ENCODE results near the gene GJD3. TPM values are rescaled to one million over a fixed set of nuclear protein-coding genes. Genes with fewer than 3 reads are reported as not detected.
A peak's percentile ranks its signal among the peaks of the same experiment; 100 is the strongest.

GJD3 gene
- total RNA-seq, 4 donors from 2014 or later, result 1.6 to 3.4 (median 1.7) TPM

DNA sequence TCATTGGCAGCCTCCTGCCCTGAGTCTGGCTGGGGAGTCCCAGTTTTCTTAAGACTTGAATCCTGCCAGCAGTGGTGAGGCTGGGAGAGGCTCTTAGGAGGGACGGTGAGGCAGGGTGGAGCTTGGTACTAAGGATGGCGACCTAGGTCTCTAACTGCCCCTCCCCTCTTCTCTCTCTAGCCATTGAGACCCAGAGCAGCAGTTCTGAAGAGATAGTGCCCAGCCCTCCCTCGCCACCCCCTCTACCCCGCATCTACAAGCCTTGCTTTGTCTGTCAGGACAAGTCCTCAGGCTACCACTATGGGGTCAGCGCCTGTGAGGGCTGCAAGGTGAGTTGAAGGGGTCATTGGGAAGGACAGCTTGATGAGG lies 16.4 kb downstream of the GJD3 start:
- H3K27me3 ChIP-seq, result no peaks in the 10 kb centered on the region
- no peak overlapping the region for H3K4me3 ChIP-seq (replicated peaks in 1 of 3)
- no peaks in the 10 kb centered on the region for H3K9me3 ChIP-seq
- intact Hi-C loops (cut with DNase I), result no loop called here
- TF ChIP-seq, protein P1, sequence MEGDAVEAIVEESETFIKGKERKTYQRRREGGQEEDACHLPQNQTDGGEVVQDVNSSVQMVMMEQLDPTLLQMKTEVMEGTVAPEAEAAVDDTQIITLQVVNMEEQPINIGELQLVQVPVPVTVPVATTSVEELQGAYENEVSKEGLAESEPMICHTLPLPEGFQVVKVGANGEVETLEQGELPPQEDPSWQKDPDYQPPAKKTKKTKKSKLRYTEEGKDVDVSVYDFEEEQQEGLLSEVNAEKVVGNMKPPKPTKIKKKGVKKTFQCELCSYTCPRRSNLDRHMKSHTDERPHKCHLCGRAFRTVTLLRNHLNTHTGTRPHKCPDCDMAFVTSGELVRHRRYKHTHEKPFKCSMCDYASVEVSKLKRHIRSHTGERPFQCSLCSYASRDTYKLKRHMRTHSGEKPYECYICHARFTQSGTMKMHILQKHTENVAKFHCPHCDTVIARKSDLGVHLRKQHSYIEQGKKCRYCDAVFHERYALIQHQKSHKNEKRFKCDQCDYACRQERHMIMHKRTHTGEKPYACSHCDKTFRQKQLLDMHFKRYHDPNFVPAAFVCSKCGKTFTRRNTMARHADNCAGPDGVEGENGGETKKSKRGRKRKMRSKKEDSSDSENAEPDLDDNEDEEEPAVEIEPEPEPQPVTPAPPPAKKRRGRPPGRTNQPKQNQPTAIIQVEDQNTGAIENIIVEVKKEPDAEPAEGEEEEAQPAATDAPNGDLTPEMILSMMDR (IDR thresholded peaks at IDR 0.05), result no peak
- TF ChIP-seq POLR2A (IDR thresholded peaks at IDR 0.05), result no peak
- H3K36me3 ChIP-seq, result peaks cover 16 to 25% of the 10 kb centered on the region in 2 donors
- peaks cover 55 to 76% of the 10 kb centered on the region in 2 donors for H3K4me1 ChIP-seq
- peak overlapping the region in 2 of 3 donors; percentile 88 to 95 for H3K27ac ChIP-seq
- WGBS, 2 donors, result 44 to 54% methylated on average over 4 to 5 of the region's 5 CpGs
- DNase-seq, result no peak

DNA sequence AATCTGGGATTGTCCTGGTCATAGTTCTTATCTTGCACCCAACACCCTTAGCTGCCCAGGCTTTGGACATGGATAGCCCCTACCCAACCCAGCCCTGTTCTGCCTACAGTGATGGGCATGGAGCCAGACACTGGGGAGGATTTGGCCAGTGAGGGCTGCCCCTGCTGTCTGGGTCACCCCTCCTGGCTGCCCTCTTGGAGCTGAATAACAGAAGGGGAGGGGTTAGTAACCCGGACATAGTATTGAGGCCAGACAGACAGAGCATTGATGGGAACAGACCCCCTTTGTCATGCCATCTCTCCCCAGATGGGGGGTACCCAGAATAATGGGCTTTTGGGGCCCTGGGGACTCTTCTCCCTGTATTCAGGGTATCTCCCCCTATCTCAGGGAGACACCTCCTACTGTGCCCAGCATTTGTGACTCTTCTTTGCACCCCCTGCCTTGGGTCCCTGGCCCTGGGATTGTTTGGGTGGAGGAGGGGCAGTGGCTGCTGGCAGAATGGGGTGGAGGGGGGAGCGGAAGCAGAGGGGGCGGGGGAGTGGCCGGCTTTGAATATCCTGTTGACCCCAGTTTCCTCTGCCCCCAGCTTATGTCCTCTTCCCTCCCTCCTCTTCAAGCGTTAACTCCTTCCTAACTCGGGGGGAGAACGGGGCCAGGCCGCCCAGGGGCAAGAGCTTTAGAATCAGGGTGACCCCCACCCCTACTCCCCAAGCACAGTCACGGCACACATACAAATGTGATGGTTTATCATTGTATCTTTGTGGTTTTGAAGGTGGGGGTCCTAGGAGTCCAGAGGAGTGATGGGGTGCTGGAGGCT lies 17.0 kb downstream of the GJD3 start:
- intact Hi-C loops (cut with DNase I), result no loop called here
- H3K9me3 ChIP-seq, result no peaks in the 10 kb centered on the region
- WGBS, 2 donors, result 41 to 42% methylated on average over 9 of the region's 9 CpGs
- no peak overlapping the region for H3K4me3 ChIP-seq (replicated peaks in 1 of 3)
- no peaks in the 10 kb centered on the region for H3K27me3 ChIP-seq
- DNase-seq, result no peak
- peak overlapping the region in 2 of 3 donors; percentile 88 to 95 for H3K27ac ChIP-seq
- H3K4me1 ChIP-seq, result peaks cover 59 to 78% of the 10 kb centered on the region in 2 donors
- H3K36me3 ChIP-seq, result peaks cover 14 to 21% of the 10 kb centered on the region in 2 donors
- TF ChIP-seq, protein P1 (IDR thresholded peaks at IDR 0.05), result no peak
- TF ChIP-seq POLR2A (IDR thresholded peaks at IDR 0.05), result no peak

DNA sequence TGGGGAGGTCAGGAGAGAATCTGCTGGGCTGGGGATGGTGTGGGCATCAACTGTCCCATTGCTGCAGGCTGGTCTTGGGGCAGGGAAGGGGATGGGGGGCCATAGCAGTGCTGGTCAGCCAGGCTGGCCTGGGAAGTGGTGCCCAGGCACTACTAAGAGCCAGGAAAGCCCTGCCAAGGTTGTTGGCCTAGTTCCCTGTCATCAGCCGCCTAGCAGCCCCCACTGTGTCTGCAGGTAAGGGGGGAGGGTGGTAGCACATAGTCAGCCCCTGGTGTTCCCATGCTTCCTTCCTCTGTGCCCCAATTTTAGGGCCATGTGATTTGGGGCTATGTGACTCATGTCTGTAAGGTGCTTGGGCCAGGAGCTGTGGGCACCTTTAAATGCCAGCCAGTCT lies 17.8 kb downstream of the GJD3 start:
- DNase-seq, result no peak
- 17 to 43% methylated on average over 1 of the region's 1 CpG for WGBS, 2 donors
- Histone ChIP-seq H3K36me3 (peaks cover 7 to 14% of the 10 kb centered on the region in 2 donors), H3K9me3 (no peaks in the 10 kb centered on the region), H3K4me3 (replicated peaks in 1 of 3) (no peak overlapping the region), H3K27ac (peak overlapping the region; percentile 85 to 95 (median 88)), H3K4me1 (peaks cover 59 to 78% of the 10 kb centered on the region in 2 donors), H3K27me3 (no peaks in the 10 kb centered on the region)
- TF ChIP-seq, protein P1 (IDR thresholded peaks at IDR 0.05), result no peak
- no peak for TF ChIP-seq POLR2A (IDR thresholded peaks at IDR 0.05)
- intact Hi-C loops (cut with DNase I), result no loop called here

DNA sequence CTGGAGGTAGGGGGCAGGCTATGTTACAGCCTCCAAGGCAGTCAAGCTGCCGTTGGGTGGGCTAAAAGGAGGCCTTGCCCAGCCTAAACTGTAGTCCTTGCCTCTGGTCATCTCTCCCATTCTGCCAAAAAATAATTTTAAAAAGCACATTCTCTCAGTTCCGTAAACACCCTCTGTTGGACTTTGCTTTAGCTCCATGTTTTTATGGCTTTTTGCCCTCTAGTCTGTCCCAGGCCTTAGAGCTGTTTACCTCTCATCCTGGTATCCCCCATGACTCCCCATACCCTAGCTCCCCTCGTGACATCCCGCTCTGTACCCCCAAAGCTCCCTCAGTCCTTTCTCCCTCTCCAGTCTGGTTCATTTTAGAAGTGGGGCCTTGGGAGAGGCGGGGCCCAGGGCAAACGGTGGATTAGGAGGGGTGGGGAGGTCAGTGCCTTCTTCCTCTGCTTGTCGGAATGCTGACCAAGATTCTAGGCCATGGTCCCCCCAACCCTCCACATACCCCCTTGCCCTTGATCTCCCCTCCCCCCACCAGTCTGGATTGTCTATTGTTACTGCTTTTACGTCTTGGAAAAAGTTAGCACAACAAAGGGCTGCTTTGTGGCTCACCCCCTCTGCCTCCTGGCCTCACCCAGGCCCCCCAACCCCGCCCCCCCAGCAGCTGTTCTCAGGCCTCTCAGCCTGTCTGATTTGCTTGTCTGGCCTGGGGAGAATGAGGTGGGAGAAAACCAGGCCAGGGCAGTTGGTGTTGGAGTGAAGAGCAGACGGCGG lies 18.4 kb downstream of the GJD3 start:
- peaks cover 59 to 76% of the 10 kb centered on the region in 2 donors for H3K4me1 ChIP-seq
- H3K27me3 ChIP-seq, result no peaks in the 10 kb centered on the region
- TF ChIP-seq POLR2A (IDR thresholded peaks at IDR 0.05), result no peak
- TF ChIP-seq, protein P1 (IDR thresholded peaks at IDR 0.05), result no peak
- no peak for DNase-seq
- intact Hi-C loops (cut with DNase I), result loop anchor here (2.0 kb wide), 1 partner anchor 33 kb away; no protein-coding TSS in a partner anchor
- H3K4me3 ChIP-seq (replicated peaks in 1 of 3), result peak overlapping the region in 1 of 3 donors; percentile 97
- 56 to 59% methylated on average over 11 of the region's 11 CpGs for WGBS, 2 donors
- H3K27ac ChIP-seq, result peak overlapping the region; percentile 85 to 95 (median 88)
- no peaks in the 10 kb centered on the region for H3K9me3 ChIP-seq
- peaks cover 5 to 11% of the 10 kb centered on the region in 2 donors for H3K36me3 ChIP-seq

Data from thyroid gland (tissue), 4 donors.